Smooth muscle cell (in vitro differentiated cells): ENCODE results near the gene PFKL. TPM values are rescaled to one million over a fixed set of nuclear protein-coding genes. Genes with fewer than 3 reads are reported as not detected.

Experiments used
- DNase-seq: peaks from one replicate; lab custom pipeline; 2025; ENCODE audit not compliant: unreplicated experiment; lab: John Stamatoyannopoulos, UW
- H2AFZ ChIP-seq: fragments of 200-600 bp; sonication (generic); 2 replicates; pipeline ENCODE4 v1.6.0; 2016; ENCODE audit warnings: antibody characterized with exemption, low read depth, mild to moderate bottlenecking
- H3F3A ChIP-seq: fragments of 200-600 bp; sonication (generic); 2 replicates; pipeline ENCODE4 v1.6.0; 2017; ENCODE audit warnings: antibody characterized with exemption, low read depth
- H3K27ac ChIP-seq: fragments of 200-600 bp; sonication (generic); 2 replicates; pipeline ENCODE4 v1.5.1; 2016; ENCODE audit warnings: low read depth, mild to moderate bottlenecking
- H3K27me3 ChIP-seq: fragments of 200-600 bp; sonication (generic); 2 replicates; pipeline ENCODE4 v1.6.1; 2016; ENCODE audit warnings: low read depth, mild to moderate bottlenecking
- H3K36me3 ChIP-seq: fragments of 200-600 bp; sonication (generic); 2 replicates; pipeline ENCODE4 v1.5.1; 2016; ENCODE audit warnings: low read depth
- H3K4me1 ChIP-seq: fragments of 200-600 bp; sonication (generic); 2 replicates; pipeline ENCODE4 v1.5.1; 2016; ENCODE audit warnings: low read depth
- H3K4me2 ChIP-seq: fragments of 200-600 bp; sonication (generic); 2 replicates; pipeline ENCODE4 v1.6.0; 2016; ENCODE audit warnings: mild to moderate bottlenecking
- H3K4me3 ChIP-seq: fragments of 200-600 bp; sonication (generic); 2 replicates; pipeline ENCODE4 v1.5.1; 2016; ENCODE audit warnings: mild to moderate bottlenecking
- H3K79me2 ChIP-seq: fragments of 200-600 bp; sonication (generic); 2 replicates; pipeline ENCODE4 v1.6.0; 2016; ENCODE audit warnings: low read depth, mild to moderate bottlenecking
- H3K9ac ChIP-seq: fragments of 200-600 bp; sonication (generic); 2 replicates; pipeline ENCODE4 v1.6.0; 2016; ENCODE audit warnings: low read depth
- H3K9me3 ChIP-seq: fragments of 200-600 bp; sonication (generic); replicated peaks from 2 replicates; pipeline ENCODE4 v1.5.1; 2016; ENCODE audit warnings: low read depth
- H4K20me1 ChIP-seq: fragments of 200-600 bp; sonication (generic); 2 replicates; pipeline ENCODE4 v1.6.0; 2016; ENCODE audit warnings: low read depth
- WGBS: methylation state at CpG from one replicate; pipeline ENCODE4 v1.1.7; 2016; ENCODE audit warnings: low lambda C conversion rate; 5-methylcytosine and 5-hydroxymethylcytosine counted together
- polyA plus RNA-seq: library from polyadenylated mRNA; unstranded; fragments of >200 nt; fragmentation: Nextera tagmentation; extraction: Ambion mirVana; gene quantifications from 2 replicates; pipeline ENCODE4 v1.2.1, GENCODE V29; 2016
- total RNA-seq: library from RNA; depleted of rRNA; stranded (reverse); fragments of >200 nt; gene quantifications from 2 replicates; pipeline ENCODE4 v1.2.3, GENCODE V29; 2014
- TF ChIP-seq, protein P1 (sequence below): fragments of 200-600 bp; sonication (generic); IDR thresholded peaks from 2 replicates; pipeline ENCODE4 v1.5.1; 2017; ENCODE audit warnings: borderline replicate concordance, mild to moderate bottlenecking, antibody characterized with exemption; ENCODE audit not compliant: insufficient read depth, poor library complexity, severe bottlenecking

The PFKL gene
- total and polyA plus RNA-seq, 2 experiments from 2014 or later: 51.4 to 162 TPM

DNA sequence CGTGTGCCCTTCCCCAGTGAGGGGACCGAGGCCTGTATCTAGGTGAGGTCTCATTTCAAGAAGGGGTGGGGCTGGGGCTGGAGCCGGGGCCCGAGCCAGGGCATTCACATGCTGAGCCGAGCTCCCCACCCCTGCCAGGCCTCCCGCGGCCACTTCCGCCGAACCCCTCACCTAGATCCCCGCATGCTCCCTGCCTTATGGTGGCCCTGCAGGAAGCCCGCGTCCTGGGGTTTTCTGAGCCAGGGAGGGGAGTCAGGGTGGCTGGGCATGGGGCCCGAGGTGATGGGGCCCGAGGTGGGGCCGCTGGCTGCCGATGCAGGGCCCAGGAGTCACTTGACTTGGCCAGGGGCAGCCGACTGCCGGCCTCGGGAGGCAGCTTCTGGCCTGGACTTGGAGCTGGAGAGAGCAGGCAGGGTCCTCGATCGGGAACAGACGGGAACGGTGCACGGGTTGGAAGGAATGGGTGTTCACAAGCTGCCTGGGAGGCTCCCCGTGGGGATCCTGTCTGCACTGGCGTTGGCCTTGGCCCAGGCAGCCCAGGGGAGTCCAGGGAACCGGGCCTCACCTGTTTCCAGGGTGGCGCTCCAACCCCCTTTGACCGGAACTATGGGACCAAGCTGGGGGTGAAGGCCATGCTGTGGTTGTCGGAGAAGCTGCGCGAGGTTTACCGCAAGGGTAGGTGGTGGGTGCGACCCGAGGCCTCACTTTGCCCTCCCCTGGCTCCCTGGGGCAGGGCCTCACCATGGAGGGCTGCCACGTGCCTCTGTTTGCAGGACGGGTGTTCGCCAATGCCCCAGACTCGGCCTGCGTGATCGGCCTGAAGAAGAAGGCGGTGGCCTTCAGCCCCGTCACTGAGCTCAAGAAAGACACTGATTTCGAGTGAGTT, 25.8 kb downstream of the PFKL start:
- no peaks in the 10 kb centered on the region for H3K4me1 ChIP-seq
- no peaks in the 10 kb centered on the region for H3F3A ChIP-seq
- no peak overlapping the region for H3K4me2 ChIP-seq
- H3K4me3 ChIP-seq: no peak overlapping the region
- no peak overlapping the region for H3K27ac ChIP-seq
- no peaks in the 10 kb centered on the region for H4K20me1 ChIP-seq
- no peaks in the 10 kb centered on the region for H3K27me3 ChIP-seq
- no peaks in the 10 kb centered on the region for H3K36me3 ChIP-seq
- H3K9me3 ChIP-seq: no peaks in the 10 kb centered on the region
- TF ChIP-seq, protein P1, sequence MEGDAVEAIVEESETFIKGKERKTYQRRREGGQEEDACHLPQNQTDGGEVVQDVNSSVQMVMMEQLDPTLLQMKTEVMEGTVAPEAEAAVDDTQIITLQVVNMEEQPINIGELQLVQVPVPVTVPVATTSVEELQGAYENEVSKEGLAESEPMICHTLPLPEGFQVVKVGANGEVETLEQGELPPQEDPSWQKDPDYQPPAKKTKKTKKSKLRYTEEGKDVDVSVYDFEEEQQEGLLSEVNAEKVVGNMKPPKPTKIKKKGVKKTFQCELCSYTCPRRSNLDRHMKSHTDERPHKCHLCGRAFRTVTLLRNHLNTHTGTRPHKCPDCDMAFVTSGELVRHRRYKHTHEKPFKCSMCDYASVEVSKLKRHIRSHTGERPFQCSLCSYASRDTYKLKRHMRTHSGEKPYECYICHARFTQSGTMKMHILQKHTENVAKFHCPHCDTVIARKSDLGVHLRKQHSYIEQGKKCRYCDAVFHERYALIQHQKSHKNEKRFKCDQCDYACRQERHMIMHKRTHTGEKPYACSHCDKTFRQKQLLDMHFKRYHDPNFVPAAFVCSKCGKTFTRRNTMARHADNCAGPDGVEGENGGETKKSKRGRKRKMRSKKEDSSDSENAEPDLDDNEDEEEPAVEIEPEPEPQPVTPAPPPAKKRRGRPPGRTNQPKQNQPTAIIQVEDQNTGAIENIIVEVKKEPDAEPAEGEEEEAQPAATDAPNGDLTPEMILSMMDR: no peak
- no peak overlapping the region for H3K9ac ChIP-seq
- WGBS: 99% methylated on average over 35 of the region's 44 CpGs
- no peak for DNase-seq
- H3K79me2 ChIP-seq: no peaks in the 10 kb centered on the region
- no peak overlapping the region for H2AFZ ChIP-seq

DNA sequence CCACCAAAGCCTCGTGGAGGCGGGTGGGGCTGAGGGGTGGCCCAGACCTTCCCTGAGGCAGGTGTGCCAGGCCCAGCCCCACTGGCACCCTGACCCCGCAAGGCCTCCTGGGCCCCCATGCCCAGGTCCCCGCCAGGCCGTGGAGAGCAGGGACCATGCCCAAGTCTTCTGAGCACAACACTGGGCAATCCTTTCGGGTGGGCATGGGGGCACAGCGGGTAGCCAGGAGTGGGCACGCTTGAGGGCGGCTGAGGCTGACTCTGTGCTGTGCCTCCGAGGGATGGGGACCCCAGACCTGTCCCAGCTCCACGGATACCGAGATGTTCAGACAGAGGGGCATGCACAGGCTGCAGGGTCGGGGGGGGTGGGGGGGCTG, 26.4 kb downstream of the PFKL start:
- no peak overlapping the region for H3K9ac ChIP-seq
- no peak overlapping the region for H3K4me2 ChIP-seq
- TF ChIP-seq, protein P1: no peak
- H2AFZ ChIP-seq: no peak overlapping the region
- H3K4me1 ChIP-seq: no peaks in the 10 kb centered on the region
- no peaks in the 10 kb centered on the region for H4K20me1 ChIP-seq
- H3K79me2 ChIP-seq: no peaks in the 10 kb centered on the region
- no peaks in the 10 kb centered on the region for H3K36me3 ChIP-seq
- H3K27me3 ChIP-seq: no peaks in the 10 kb centered on the region
- no peaks in the 10 kb centered on the region for H3K9me3 ChIP-seq
- H3K27ac ChIP-seq: no peak overlapping the region
- DNase-seq: no peak
- WGBS: 95% methylated on average over 9 of the region's 13 CpGs
- H3K4me3 ChIP-seq: no peak overlapping the region
- no peaks in the 10 kb centered on the region for H3F3A ChIP-seq

DNA sequence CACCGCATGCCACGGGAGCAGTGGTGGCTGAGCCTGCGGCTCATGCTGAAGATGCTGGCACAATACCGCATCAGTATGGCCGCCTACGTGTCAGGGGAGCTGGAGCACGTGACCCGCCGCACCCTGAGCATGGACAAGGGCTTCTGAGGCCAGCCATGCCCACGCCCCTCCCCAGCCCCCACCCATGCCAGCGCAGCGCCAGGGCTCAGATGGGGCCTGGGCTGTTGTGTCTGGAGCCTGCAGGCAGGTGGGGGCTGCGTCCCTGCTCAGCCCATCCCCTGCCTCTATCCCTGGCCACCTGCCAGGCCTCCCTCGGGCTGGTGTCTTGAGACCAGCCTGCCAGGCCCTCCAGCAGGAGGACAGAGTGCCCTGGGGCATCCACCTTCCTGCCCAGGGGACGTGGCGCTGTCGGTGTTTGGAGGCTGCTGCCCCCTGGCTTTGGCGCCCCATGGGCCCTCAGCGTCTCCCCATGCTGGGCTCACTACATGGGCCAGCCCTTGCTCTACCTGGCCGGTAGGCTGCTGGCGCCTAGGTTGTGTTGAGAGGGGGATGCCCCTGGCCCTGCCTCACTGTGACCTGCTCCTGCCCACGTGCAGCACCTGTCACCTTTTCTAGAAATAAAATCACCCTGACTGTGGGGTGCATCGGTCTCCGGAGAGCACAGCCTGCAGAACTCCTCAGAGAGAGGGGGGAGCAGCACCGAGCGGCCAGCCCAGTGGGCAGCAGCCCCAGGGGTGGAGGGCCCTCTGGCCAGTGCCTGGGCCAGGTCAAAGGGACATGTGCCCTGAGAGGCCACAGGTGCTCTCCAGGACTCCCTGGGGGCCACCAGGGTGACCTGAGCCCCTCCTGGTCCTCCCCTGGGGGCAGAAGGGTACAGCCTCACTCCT, 27.1 kb downstream of the PFKL start:
- Histone ChIP-seq H2AFZ (no peak overlapping the region), H3K4me3 (no peak overlapping the region), H3K27ac (no peak overlapping the region), H3K27me3 (no peaks in the 10 kb centered on the region), H3K9ac (no peak overlapping the region), H3K9me3 (no peaks in the 10 kb centered on the region), H3K4me2 (no peak overlapping the region), H3K36me3 (no peaks in the 10 kb centered on the region), H4K20me1 (no peaks in the 10 kb centered on the region), H3K4me1 (no peaks in the 10 kb centered on the region), H3F3A (no peaks in the 10 kb centered on the region), H3K79me2 (no peaks in the 10 kb centered on the region)
- TF ChIP-seq, protein P1: no peak
- whole genome bisulfite sequencing: 92% methylated on average over 23 of the region's 26 CpGs
- no peak for DNase-seq
